Measurements from ENCODE around the gene RNLS. TPM values are rescaled to one million over a fixed set of nuclear protein-coding genes. Genes with fewer than 3 reads are reported as not detected.

RNLS gene
- total RNA-seq, 3 donors from 2014 or later, result 9.8 to 12.1 (median 11.8) TPM

- ATAC-seq (peak; percentile 80), DNase-seq (peak in 1 of 3 donors; percentile 67)
- peaks cover 14% of the 10 kb centered on the region for H3K4me1 ChIP-seq (ENCODE audit: low read depth)
- H3K9me3 ChIP-seq, result no peaks in the 10 kb centered on the region
- H3K4me3 ChIP-seq, result no peak overlapping the region
- H3K36me3 ChIP-seq (ENCODE audit: low read depth), result no peaks in the 10 kb centered on the region
- intact Hi-C loops (cut with DNase I, micrococcal nuclease), result no loop called here
- no peak for TF ChIP-seq CTCF (IDR thresholded peaks at IDR 0.05)
These were observed 346.9 kb downstream of the RNLS start for GRCh38 chr10:88236121-88236743.

- H3K4me3 ChIP-seq, result no peak overlapping the region
- intact Hi-C loops (cut with DNase I, micrococcal nuclease), result no loop called here
These were observed 348.8 kb downstream of the RNLS start for GRCh38 chr10:88234297-88234696.

GRCh38 chr10:88233870-88234269 is 349.2 kb downstream of the RNLS start:
- no peak for TF ChIP-seq CTCF (IDR thresholded peaks at IDR 0.05)
- Histone ChIP-seq H3K9me3 (no peaks in the 10 kb centered on the region), H3K36me3 (ENCODE audit: low read depth) (no peaks in the 10 kb centered on the region), H3K4me3 (no peak overlapping the region), H3K4me1 (ENCODE audit: low read depth) (peaks cover 14% of the 10 kb centered on the region)
- intact Hi-C loops (cut with DNase I, micrococcal nuclease), result no loop called here
- peak; percentile 7 for ATAC-seq
- DNase-seq, result no peak

More at GRCh38 chr10:88234297-88234696, 348.8 kb downstream of the RNLS start:
- ATAC-seq (peak; percentile 91), DNase-seq (peak; percentile 59 to 76 (median 68))
- Histone ChIP-seq H3K36me3 (ENCODE audit: low read depth) (no peaks in the 10 kb centered on the region), H3K4me1 (ENCODE audit: low read depth) (peaks cover 14% of the 10 kb centered on the region), H3K9me3 (no peaks in the 10 kb centered on the region)
- TF ChIP-seq CTCF (IDR thresholded peaks at IDR 0.05), result no peak

- ATAC-seq, result no peak
- intact Hi-C loops (cut with DNase I, micrococcal nuclease), result no loop called here
These were observed 350.1 kb downstream of the RNLS start for GRCh38 chr10:88232983-88233543.

GRCh38 chr10:88232029-88232895 is 350.9 kb downstream of the RNLS start:
- no peak for TF ChIP-seq CTCF (IDR thresholded peaks at IDR 0.05)
- Histone ChIP-seq H3K9me3 (no peaks in the 10 kb centered on the region), H3K4me1 (ENCODE audit: low read depth) (peaks cover 16% of the 10 kb centered on the region), H3K4me3 (no peak overlapping the region), H3K36me3 (ENCODE audit: low read depth) (no peaks in the 10 kb centered on the region)
- ATAC-seq (no peak), DNase-seq (peak; percentile 39 to 65 (median 63))
- intact Hi-C loops (cut with DNase I, micrococcal nuclease), result no loop called here

More at GRCh38 chr10:88232983-88233543, 350.1 kb downstream of the RNLS start:
- no peak for TF ChIP-seq CTCF (IDR thresholded peaks at IDR 0.05)
- DNase-seq, result no peak
- Histone ChIP-seq H3K4me1 (ENCODE audit: low read depth) (peaks cover 15% of the 10 kb centered on the region), H3K36me3 (ENCODE audit: low read depth) (no peaks in the 10 kb centered on the region), H3K9me3 (no peaks in the 10 kb centered on the region), H3K4me3 (no peak overlapping the region)

Data from mucosa of descending colon (tissue), 3 donors.